GM12878 (cell line): Measurements from ENCODE around the gene IL27RA. TPM values are rescaled to one million over a fixed set of nuclear protein-coding genes. Genes with fewer than 3 reads are reported as not detected.

Source experiments
- ATAC-seq: fragments of 200-7000 bp; cut with Tn5 transposase; 3 replicates; pipeline ENCODE4 v1.9.1; 2020; ENCODE audit warnings: mild to moderate bottlenecking, moderate library complexity
- BruUV-seq: library from RNA; stranded (reverse); fragments of 400-500 nt; replicated peaks from 2 replicates; lab custom pipeline; 2021; lab: Mats Ljungman, UMichigan
- CTCF ChIA-PET: fragments of 300-600 bp; sonication (Branson Sonifier 250); formaldehyde crosslinking; extraction: SDS; loops from one replicate; lab custom pipeline; 2021; ENCODE audit warnings: inconsistent platforms; lab: Yijun Ruan, JAX
- POLR2A ChIA-PET: fragments of 350-600 bp; formaldehyde crosslinking; extraction: SDS; loops from one replicate; lab custom pipeline; 2021; ENCODE audit warnings: inconsistent platforms; lab: Charles Lee
- RAD21 ChIA-PET: fragments of 300-600 bp; sonication (Branson Sonifier 250); formaldehyde crosslinking; loops from one replicate; lab custom pipeline; 2023; ENCODE audit warnings: antibody characterized with exemption; ENCODE audit not compliant: unreplicated experiment; lab: Charles Lee
- SMC1A ChIA-PET: fragments of 300-600 bp; sonication (Branson Sonifier 250); formaldehyde crosslinking; loops from one replicate; lab custom pipeline; 2023; ENCODE audit not compliant: unreplicated experiment, uncharacterized antibody; lab: Charles Lee
- DNase-seq: peaks from one replicate; pipeline ENCODE4 v3.0.0-alpha.2; 2011; ENCODE audit warnings: low read depth, low spot score
- FAIRE-seq: peaks from 3 replicates; lab custom pipeline; 2011; peaks lifted over from hg19 to GRCh38; lab: Jason Lieb, UNC
- H2AFZ ChIP-seq: 2 replicates; pipeline ENCODE4 v1.6.0; 2011; ENCODE audit warnings: low read depth, low read length, control low read depth; ENCODE audit not compliant: control insufficient read depth
- H3K27ac ChIP-seq: 2 replicates; pipeline ENCODE4 v1.5.1; 2011; ENCODE audit warnings: control low read depth; ENCODE audit not compliant: control insufficient read depth, insufficient read depth
- H3K27me3 ChIP-seq, 2 experiments: replicated peaks in 1 of 2; 2 replicates each; pipeline versions ENCODE4 v1.6.0 to v1.6.1; 2011; ENCODE audit warnings: low read length in 1 of 2; ENCODE audit not compliant: control insufficient read depth in 2 of 2, insufficient read depth in 2 of 2
- H3K36me3 ChIP-seq, 2 experiments: 2 replicates each; pipeline ENCODE4 v1.5.1; 2011; ENCODE audit warnings: low read length in 1 of 2; ENCODE audit not compliant: control insufficient read depth in 2 of 2, insufficient read depth in 2 of 2
- H3K4me1 ChIP-seq: 2 replicates; pipeline ENCODE4 v1.6.1; 2011; ENCODE audit warnings: mild to moderate bottlenecking, low read length, moderate library complexity, mixed read lengths; ENCODE audit not compliant: control insufficient read depth, insufficient read depth
- H3K4me2 ChIP-seq: 2 replicates; pipeline ENCODE4 v1.6.0; 2011; ENCODE audit warnings: control low read depth; ENCODE audit not compliant: control insufficient read depth, insufficient read depth
- H3K4me3 ChIP-seq: fragments of 200-600 bp; sonication (generic); 2 replicates; pipeline ENCODE4 v1.5.1; 2016
- H3K79me2 ChIP-seq: 2 replicates; pipeline ENCODE4 v1.6.0; 2011; ENCODE audit warnings: low read length; ENCODE audit not compliant: control insufficient read depth, insufficient read depth
- H3K9ac ChIP-seq: 2 replicates; pipeline ENCODE4 v1.8.0; 2011; ENCODE audit warnings: low read length, control low read depth, mixed read lengths; ENCODE audit not compliant: control insufficient read depth, insufficient read depth
- H3K9me3 ChIP-seq: replicated peaks from 3 replicates; pipeline ENCODE4 v1.5.1; 2011; ENCODE audit warnings: mild to moderate bottlenecking, low read length; ENCODE audit not compliant: control insufficient read depth, insufficient read depth
- H4K20me1 ChIP-seq: 2 replicates; pipeline ENCODE4 v1.6.0; 2011; ENCODE audit not compliant: control insufficient read depth, insufficient read depth
- CTCF ChIP-seq, 3 experiments: IDR thresholded peaks in 2 of 3; conservative IDR thresholded peaks in 1 of 3; 2 replicates each; pipeline ENCODE4 v1.5.1; 2011; ENCODE audit warnings: low read depth in 3 of 3, low read length in 3 of 3, mild to moderate bottlenecking in 3 of 3, control low read depth in 2 of 3, moderate library complexity in 2 of 3, inconsistent platforms in 1 of 3, mixed read lengths in 1 of 3; ENCODE audit not compliant: control insufficient read depth in 2 of 3, insufficient read depth in 1 of 3; ENCODE audit errors: extremely low read depth in 1 of 3
- EZH2 ChIP-seq: IDR thresholded peaks from 2 replicates; pipeline ENCODE4 v1.6.1; 2012; ENCODE audit warnings: low read depth, mild to moderate bottlenecking, control low read depth, inconsistent platforms, low read length, borderline replicate concordance; ENCODE audit not compliant: control insufficient read depth
- RAD21 ChIP-seq: IDR thresholded peaks from 2 replicates; pipeline ENCODE4 v1.6.1; 2011; ENCODE audit warnings: mild to moderate bottlenecking, low read depth, low read length, moderate library complexity; ENCODE audit not compliant: insufficient read depth
- SIX5 ChIP-seq: IDR thresholded peaks from 2 replicates; pipeline ENCODE4 v1.6.1; 2011; ENCODE audit warnings: mild to moderate bottlenecking, low read depth, low read length, moderate library complexity; ENCODE audit not compliant: severe bottlenecking
- STAT3 ChIP-seq: IDR thresholded peaks from 2 replicates; pipeline ENCODE4 v1.6.1; 2011; ENCODE audit warnings: low read depth, low read length, improper control_type of control experiment
- YY1 ChIP-seq: IDR thresholded peaks from 2 replicates; pipeline ENCODE4 v1.6.1; 2011; ENCODE audit warnings: low read depth, mild to moderate bottlenecking, low read length
- ZNF207 ChIP-seq: fragments of 450-650 bp; IDR thresholded peaks from 2 replicates; pipeline ENCODE4 v1.6.1; 2014; ENCODE audit warnings: antibody characterized with exemption, mild to moderate bottlenecking, borderline replicate concordance
- WGBS: methylation state at CpG from one replicate; pipeline ENCODE4 v1.1.6; 2016; ENCODE audit warnings: low lambda C conversion rate; ENCODE audit not compliant: insufficient replicate concordance, insufficient coverage; ENCODE audit errors: missing lambda C conversion rate; 5-methylcytosine and 5-hydroxymethylcytosine counted together
- in situ Hi-C: fragments of 300-500 bp; cut with MboI; formaldehyde crosslinking; loops from 9 replicates; pipeline ENCODE4 v1.14.3; 2018; ENCODE audit warnings: mixed read lengths
- intact Hi-C: fragments of 100-400 bp; cut with micrococcal nuclease; formaldehyde crosslinking; loops from one replicate; pipeline ENCODE4 v1.14.2; 2022; ENCODE audit not compliant: unreplicated experiment
- polyA plus RNA-seq, 11 experiments: library from polyadenylated mRNA; depleted of rRNA in 4 of 11; unstranded in 6 of 11; stranded (reverse) in 5 of 11; fragments of >200 nt; fragmentation: Nextera tagmentation in 4 of 11; fragmentation: Illumina TruSeq in 1 of 11; extraction: Ambion mirVana in 4 of 11; extraction: Trizol in 1 of 11; gene quantifications; 1 replicate in 1 of 11; 2 replicates in 10 of 11; pipeline versions ENCODE4 v1.2.1 to v1.2.3, GENCODE V29; 2011 to 2016; ENCODE audit warnings: inconsistent platforms in 2 of 11, missing spikeins in 2 of 11, low read depth in 1 of 11
- total RNA-seq, 4 experiments: library from RNA; depleted of rRNA in 3 of 4; stranded (reverse); fragments of >200 nt in 3 of 4; fragmentation: Illumina TruSeq in 1 of 4; extraction: Trizol in 1 of 4; gene quantifications; 2 replicates each; pipeline versions ENCODE4 v1.2.1 to v1.2.3, GENCODE V29; 2013 to 2021

IL27RA gene
- total and polyA plus RNA-seq, 10 of the 15 experiments (the other 5 are each of a cell fraction or from before 2014, with no cell fraction given) = 8.4 to 63.5 (median 41.2) TPM

- Histone ChIP-seq H3K36me3 (no peaks in the 10 kb centered on the region), H3K4me3 (no peak overlapping the region), H3K4me2 (no peak overlapping the region), H3K9ac (no peak overlapping the region), H3K9me3 (no peaks in the 10 kb centered on the region), H4K20me1 (no peaks in the 10 kb centered on the region; the same call in 1 of the 2 replicates), H2AFZ (no peak overlapping the region), H3K4me1 (no peaks in the 10 kb centered on the region), H3K27me3 (peaks cover 0 to 6% of the 10 kb centered on the region in 2 experiments), H3K27ac (no peak overlapping the region), H3K79me2 (no peaks in the 10 kb centered on the region)
- TF ChIP-seq RAD21 (peak; percentile 36; the same call in 1 of the 2 replicates), EZH2 (no peak), STAT3 (no peak), CTCF (IDR thresholded peaks at IDR 0.05 in 2 of 3, conservative IDR thresholded peaks at IDR 0.05 in 1 of 3; ENCODE audit: control insufficient read depth in 2 of 3, extremely low read depth in 1 of 3, insufficient read depth in 1 of 3, low read depth in 3 of 3, low read length in 3 of 3) (peak; percentile 63 to 87 (median 75)), YY1 (0 out of 2 replicates have a peak, but pooled peaks have one; percentile 30), SIX5 (no peak), ZNF207 (no peak)
- BruUV-seq = no TSS peak
- ChIA-PET SMC1A (interaction anchor here (1.1 to 2.6 kb wide), 10 partner anchors 11 to 179 kb away, joined by 3 to 20 read pairs (median 6); partner anchors contain the start of genes ASF1B, IL27RA and MISP3), RAD21 (interaction anchor here (0.7 to 2.1 kb wide), 10 partner anchors 10 to 180 kb away, joined by 3 to 12 read pairs (median 4); partner anchors contain the start of genes ASF1B, IL27RA and MISP3), CTCF (interaction anchor here (0.6 to 5.3 kb wide), 43 partner anchors 11 to 627 kb away, joined by 3 to 110 read pairs (median 4); partner anchors contain the start of genes ASF1B, DCAF15, IL27RA and MISP3), POLR2A (interaction anchor here (0.6 to 1.0 kb wide), 3 partner anchors 10 to 103 kb away, joined by 3 to 4 read pairs (median 3); no protein-coding TSS in a partner anchor)
- FAIRE-seq (no peak), DNase-seq (no peak), ATAC-seq (peak; percentile 72)
- in situ Hi-C loops = loop anchor here (25.0 kb wide), 1 partner anchor 772 kb away; no protein-coding TSS in a partner anchor
- intact Hi-C loops = no loop called here
- under 1% methylated on average over 15 of the region's 15 CpGs for WGBS
Measured at GRCh38 chr19:14059093-14059480, 27.5 kb downstream of the IL27RA start.
